HuH-7 (cell line): ENCODE data around the gene GGA1.
"Not testable (repeated sequence)": the region's sequence is repeated elsewhere in the genome, so short reads cannot be mapped to it uniquely, and the experiment has no call there.

Experiments
- DNase-seq: peaks from one replicate; pipeline ENCODE4 v3.0.0; 2011; ENCODE audit warnings: low spot score

The GGA1 gene

DNA sequence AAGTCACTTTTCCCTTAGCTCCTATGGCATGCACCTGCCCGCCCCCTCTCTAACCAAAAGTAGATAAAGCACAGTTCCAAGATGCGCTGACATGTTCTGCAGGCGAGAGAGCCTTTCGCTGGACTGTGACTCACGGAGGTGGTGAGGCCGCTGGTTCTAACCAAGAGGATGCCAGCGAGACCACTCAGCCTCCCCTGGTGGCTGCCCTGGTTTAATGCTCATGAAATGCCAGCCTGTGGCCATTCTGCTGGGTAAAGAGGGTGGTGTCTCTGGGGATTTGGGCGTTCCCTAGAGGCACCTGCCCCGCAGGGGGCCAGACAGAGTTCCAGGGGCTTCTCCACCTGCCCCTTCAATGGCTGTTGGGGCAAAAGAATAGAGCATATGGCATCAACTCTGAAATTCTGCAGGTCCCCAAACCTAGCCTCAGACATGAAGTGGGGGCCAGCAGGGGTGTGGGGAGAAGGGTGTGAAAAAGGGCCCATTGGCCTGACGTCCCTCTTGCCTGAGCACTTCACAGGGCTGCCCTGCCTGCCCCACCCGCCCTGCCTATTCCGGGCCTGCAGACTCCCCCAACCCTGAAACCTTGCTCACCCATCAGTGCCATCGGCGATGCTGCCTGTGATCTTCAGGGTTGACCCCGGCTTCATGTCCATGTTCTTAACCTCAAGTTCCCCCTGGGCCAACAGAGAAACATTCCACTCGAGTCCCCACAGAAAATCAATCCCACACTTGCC is 37.2 kb upstream of the GGA1 start:
- no peak for DNase-seq

GRCh38 chr22:37571992-37572373 is 36.7 kb upstream of the GGA1 start:
- DNase-seq: no peak

- DNase-seq: no peak
Observed at GRCh38 chr22:37575490-37576003, 33.1 kb upstream of the GGA1 start.

GRCh38 chr22:37578002-37578401 is 30.6 kb upstream of the GGA1 start:
- DNase-seq: no peak

DNA sequence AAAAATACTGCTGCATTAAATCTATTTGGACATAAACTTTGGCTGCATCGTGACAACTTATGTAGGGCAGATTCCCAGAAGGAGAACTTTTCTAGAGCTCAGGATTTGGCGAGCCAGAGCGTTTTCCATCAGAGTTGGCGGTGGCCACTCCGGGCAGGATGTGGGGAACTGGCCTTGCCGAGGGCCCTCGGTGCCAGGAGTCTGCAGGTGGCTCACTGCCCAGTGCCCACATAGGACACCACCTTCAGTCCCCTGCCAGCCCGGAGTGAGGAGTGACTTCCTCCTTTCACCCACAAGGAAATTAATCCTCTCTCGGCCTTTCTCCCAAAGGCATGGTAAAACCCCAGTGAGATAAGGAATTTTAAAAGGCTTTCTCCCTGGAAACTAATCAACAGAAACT is 27.1 kb upstream of the GGA1 start:
- DNase-seq: no peak

DNA sequence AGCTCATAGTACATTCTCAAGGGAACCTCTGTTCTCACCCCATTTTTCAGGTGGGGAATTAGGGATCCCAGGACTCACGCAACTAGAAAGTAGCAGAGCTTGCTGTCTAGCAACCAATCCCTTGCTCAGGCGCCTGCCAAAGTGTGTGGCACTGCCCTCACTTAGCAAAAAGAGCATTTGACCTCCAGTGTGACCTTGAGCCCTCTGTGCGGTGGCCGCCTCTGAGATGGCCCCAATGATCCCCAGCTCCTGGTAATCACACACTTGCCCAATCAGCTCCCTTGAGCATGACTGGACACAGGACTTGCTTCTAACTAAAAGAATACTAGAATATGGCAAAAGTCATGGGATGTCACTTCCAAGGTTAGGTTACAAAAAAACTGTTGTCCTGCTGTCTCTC is 26.1 kb upstream of the GGA1 start:
- no peak for DNase-seq

- DNase-seq: no peak
Observed at GRCh38 chr22:37588546-37589215, 20.0 kb upstream of the GGA1 start.

DNA sequence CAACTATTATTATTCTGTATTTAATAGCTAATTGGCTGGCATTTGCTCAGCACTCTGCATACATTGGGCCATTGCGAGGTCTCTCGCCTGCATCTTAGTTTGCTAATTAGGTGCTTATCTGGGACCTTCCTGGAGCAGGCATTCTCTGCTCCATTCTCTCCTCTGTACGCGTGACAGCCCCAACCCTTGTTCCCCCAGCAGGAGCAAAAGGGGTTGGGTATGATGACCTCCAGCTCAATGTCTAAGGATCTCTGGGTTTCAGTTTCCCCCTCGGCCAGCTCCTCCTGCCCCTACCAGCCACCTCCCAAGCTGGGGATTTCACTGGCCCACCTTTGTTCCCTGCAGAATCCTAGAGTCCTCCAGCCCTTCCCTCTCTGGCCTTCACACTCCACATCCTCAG is 19.0 kb upstream of the GGA1 start:
- no peak for DNase-seq

- DNase-seq: not testable (repeated sequence)
Observed at GRCh38 chr22:37591081-37591480, 17.6 kb upstream of the GGA1 start.

GRCh38 chr22:37591823-37592404 is 16.7 kb upstream of the GGA1 start:
- DNase-seq: no peak

- no peak for DNase-seq
Observed at GRCh38 chr22:37594237-37594636, 14.4 kb upstream of the GGA1 start.

GRCh38 chr22:37599153-37599552 is 9.5 kb upstream of the GGA1 start:
- no peak for DNase-seq

DNA sequence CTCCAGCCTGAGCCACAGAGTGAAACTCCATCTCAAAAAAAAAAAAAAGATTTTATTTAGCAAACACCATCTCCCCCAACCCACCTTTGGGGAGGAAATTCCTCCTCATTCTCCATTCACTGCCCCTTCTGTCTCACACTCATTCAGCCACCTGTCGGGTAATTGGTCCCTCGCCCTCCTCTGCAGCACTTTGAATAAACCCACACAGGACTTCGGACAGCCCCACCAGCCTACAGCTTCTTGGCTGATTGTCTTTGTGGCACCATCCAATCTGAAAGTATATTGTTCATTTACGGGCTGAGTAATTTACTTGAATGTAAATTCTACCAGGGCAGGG is 7.5 kb upstream of the GGA1 start:
- DNase-seq: no peak

- DNase-seq: peak; percentile 68
Observed at GRCh38 chr22:37601540-37602442, 6.8 kb upstream of the GGA1 start.

DNA sequence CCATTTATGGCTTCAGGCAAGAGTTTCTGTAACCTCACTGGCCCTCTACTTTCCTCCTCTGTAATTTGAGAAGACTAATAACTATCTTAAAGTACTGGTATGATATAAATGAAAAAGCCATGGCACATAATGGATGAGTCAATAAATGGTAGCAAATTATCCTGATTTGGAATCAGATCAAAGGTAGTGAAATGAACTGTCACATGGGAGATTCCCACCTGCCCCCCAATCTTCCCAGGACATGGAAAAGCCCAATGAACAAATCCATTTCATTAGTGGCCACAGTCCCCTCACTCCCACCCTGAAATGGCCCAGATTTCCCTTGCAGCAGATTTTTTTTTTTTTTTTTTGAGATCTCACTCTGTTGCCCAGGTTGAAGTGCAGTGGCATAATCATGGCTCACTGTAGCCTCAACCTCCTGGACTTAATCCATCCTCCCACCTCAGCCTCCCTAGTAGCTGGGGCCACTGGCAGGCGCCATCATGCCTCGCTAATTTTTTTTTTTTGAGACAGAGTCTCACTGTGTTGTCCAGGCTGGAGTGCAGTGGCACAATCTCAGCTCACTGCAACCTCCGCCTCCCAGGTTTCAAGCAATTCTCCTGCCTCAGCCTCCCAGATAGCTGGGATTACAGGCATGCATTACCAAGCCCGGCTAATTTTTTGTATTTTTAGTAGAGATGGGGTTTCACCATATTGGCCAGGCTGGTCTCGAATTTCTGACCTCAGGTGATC is 5.9 kb upstream of the GGA1 start:
- DNase-seq: not testable (repeated sequence)

DNA sequence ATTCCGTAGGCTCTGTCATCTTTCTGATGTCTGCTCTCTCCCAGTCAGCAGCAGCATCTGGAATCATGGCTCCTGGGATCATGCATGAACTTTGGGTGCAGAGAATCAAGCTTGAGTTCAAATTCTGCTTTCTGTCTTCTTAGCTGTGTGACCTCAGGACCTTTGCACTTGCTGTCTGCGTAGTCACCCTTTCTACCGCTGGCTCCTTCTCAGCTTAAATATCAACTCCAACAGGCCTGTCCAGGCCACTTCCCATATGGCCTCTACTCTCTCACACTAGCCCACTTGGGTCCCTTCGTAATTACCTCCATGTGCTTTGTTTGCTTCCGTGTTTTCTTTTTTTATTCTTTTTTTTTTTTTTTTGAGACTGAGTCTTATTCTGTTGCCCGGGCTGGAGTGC is 4.6 kb upstream of the GGA1 start:
- DNase-seq: no peak

GRCh38 chr22:37604875-37605274 is 3.8 kb upstream of the GGA1 start:
- DNase-seq: no peak

- DNase-seq: peak; percentile 93
Observed at GRCh38 chr22:37607010-37607934, 1.4 kb upstream of the GGA1 start.

DNA sequence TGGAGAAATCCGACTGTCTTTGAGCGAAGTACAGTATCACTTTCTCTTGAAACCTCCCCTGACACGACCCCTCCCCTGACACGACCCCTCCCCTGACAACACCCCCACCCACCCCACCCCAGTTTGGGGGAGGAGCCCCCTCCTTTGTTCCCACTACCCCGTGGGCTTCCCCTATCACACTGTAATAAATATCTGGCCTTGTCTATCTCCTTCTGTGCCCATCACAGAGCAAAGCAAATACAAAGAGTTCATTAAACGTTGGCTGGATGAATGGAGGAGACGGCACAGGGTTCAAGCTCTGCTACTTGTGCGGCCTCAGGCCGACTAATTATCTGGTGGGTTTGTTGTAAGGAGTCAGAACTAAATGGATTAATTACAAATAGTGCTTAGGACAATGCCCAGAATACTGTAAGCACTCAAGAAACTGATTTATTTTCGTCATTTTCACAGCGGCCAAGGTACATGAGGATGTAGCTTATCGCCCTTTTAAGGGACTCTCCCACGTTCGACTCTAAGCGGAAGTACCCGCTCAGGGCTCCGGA is 628 bp upstream of the GGA1 start:
- DNase-seq: no peak
